Fibroblast of skin of left biceps (primary cell): ENCODE measurements around the gene CAMK2A.

Experiments used
- DNase-seq, 2 experiments: peaks; one replicate each; pipeline ENCODE4 v3.0.0-alpha.2; 2013; ENCODE audit warnings: low read depth in 2 of 2

Gene CAMK2A

GRCh38 chr5:150316320-150316719, 26.7 kb upstream of the CAMK2A start:
- no peak for DNase-seq

GRCh38 chr5:150315245-150315644, 25.7 kb upstream of the CAMK2A start:
- no peak for DNase-seq

GRCh38 chr5:150313921-150314716, 24.5 kb upstream of the CAMK2A start:
- no peak for DNase-seq

- DNase-seq: no peak
Observed at GRCh38 chr5:150313501-150313900, 23.9 kb upstream of the CAMK2A start.

- no peak for DNase-seq
Observed at GRCh38 chr5:150312518-150312917, 22.9 kb upstream of the CAMK2A start.

GRCh38 chr5:150311015-150311692, 21.6 kb upstream of the CAMK2A start:
- DNase-seq: no peak

GRCh38 chr5:150310246-150310645, 20.7 kb upstream of the CAMK2A start:
- no peak for DNase-seq

GRCh38 chr5:150309886-150310239, 20.3 kb upstream of the CAMK2A start:
- no peak for DNase-seq

- DNase-seq: no peak
Observed at GRCh38 chr5:150309101-150309885, 19.7 kb upstream of the CAMK2A start.

GRCh38 chr5:150307617-150308426, 18.2 kb upstream of the CAMK2A start:
- no peak for DNase-seq

GRCh38 chr5:150306775-150307174, 17.2 kb upstream of the CAMK2A start:
- no peak for DNase-seq

GRCh38 chr5:150305557-150305956, 16.0 kb upstream of the CAMK2A start:
- DNase-seq: no peak

- DNase-seq: no peak
Observed at GRCh38 chr5:150305095-150305494, 15.5 kb upstream of the CAMK2A start.

GRCh38 chr5:150304481-150305081, 15.0 kb upstream of the CAMK2A start:
- DNase-seq: no peak

GRCh38 chr5:150303660-150304386, 14.2 kb upstream of the CAMK2A start:
- DNase-seq: no peak

- peak; percentile 71 to 73 for DNase-seq
Observed at GRCh38 chr5:150303070-150303615, 13.6 kb upstream of the CAMK2A start.

GRCh38 chr5:150302301-150303069, 12.9 kb upstream of the CAMK2A start, which contains the start of gene ARSI:
TSS of gene ARSI (minus strand) at chr5:150302905. CDS start at chr5:150302373, 532 bp downstream.
- DNase-seq: no peak

- DNase-seq: no peak
Observed at GRCh38 chr5:150301901-150302300, 12.3 kb upstream of the CAMK2A start.

- DNase-seq: no peak
Observed at GRCh38 chr5:150301170-150301505, 11.6 kb upstream of the CAMK2A start.
